Ovary (tissue), 9 donors: ENCODE results near the gene VDR. TPM values are rescaled to one million over a fixed set of nuclear protein-coding genes. Genes with fewer than 3 reads are reported as not detected.

ENCODE experiments used
- DNase-seq, 5 donors: peaks; one replicate each; pipeline ENCODE4 v3.0.0-alpha.2; 2019 to 2020
- H3K27ac ChIP-seq, 2 donors: fragments of 200-600 bp; one replicate each; pipeline versions ENCODE4 v1.5.1 to v1.8.0; 2019 to 2022
- H3K27me3 ChIP-seq: fragments of 200-600 bp; one replicate; pipeline ENCODE4 v1.8.0; 2022
- H3K36me3 ChIP-seq: fragments of 200-600 bp; sonication (generic); one replicate; pipeline ENCODE4 v1.5.1; 2019
- H3K4me1 ChIP-seq: one replicate; pipeline ENCODE4 v1.8.1; 2013; ENCODE audit warnings: mild to moderate bottlenecking, moderate library complexity; ENCODE audit not compliant: insufficient read depth
- H3K4me3 ChIP-seq: fragments of 200-600 bp; sonication (generic); one replicate; pipeline ENCODE4 v1.5.1; 2017
- H3K9me3 ChIP-seq, 2 donors: fragments of 200-600 bp in 1 of 2; sonication (generic) in 1 of 2; one replicate each; pipeline versions ENCODE4 v1.5.1 to v1.8.1; 2013 to 2019; ENCODE audit warnings: mild to moderate bottlenecking in 1 of 2, moderate library complexity in 1 of 2
- EP300 ChIP-seq: sonication (generic); formaldehyde crosslinking; IDR thresholded peaks from one replicate; pipeline ENCODE4 v1.6.1; 2017; ENCODE audit warnings: antibody characterized with exemption
- POLR2A ChIP-seq: fragments of 450-650 bp; IDR thresholded peaks from one replicate; pipeline ENCODE4 v1.6.1; 2017; ENCODE audit warnings: antibody characterized with exemption, mild to moderate bottlenecking, moderate library complexity
- WGBS, 3 donors: extraction: QIAGEN DNeasy Blood & Tissue Kit in 1 of 3; methylation state at CpG; one replicate each; pipeline versions ENCODE4 v1.1.5 to v1.1.7; 2013 to 2017; 5-methylcytosine and 5-hydroxymethylcytosine counted together
- intact Hi-C, 4 donors: fragments of 100-400 bp; cut with DNase I; formaldehyde crosslinking; loops; one replicate each; pipeline versions ENCODE4 v1.11.0 to v1.15.1; 2022 to 2023
- polyA plus RNA-seq, 2 donors: library from polyadenylated mRNA; stranded (reverse); fragments of 200-250 nt in 1 of 2; fragments of 350-450 nt in 1 of 2; fragmentation: Illumina TruSeq in 1 of 2; extraction: RNeasy Lipid Tissue Mini Kit (QIAGEN cat#74804) in 1 of 2; gene quantifications; one replicate each; pipeline ENCODE4 v1.2.3, GENCODE V29; 2013 to 2014
- total RNA-seq, 7 donors: library from RNA; depleted of rRNA in 2 of 7; stranded (reverse); fragments of >200 nt in 2 of 7; fragmentation: NEBNext Ultra II Directional in 3 of 7; extraction: Animal tissue kit (Norgen Biotek cat#: 25700) in 3 of 7; gene quantifications; one replicate each; pipeline versions ENCODE4 v1.1.0 to v1.2.4, GENCODE V29; 2016 to 2023
- TF ChIP-seq, protein P1 (sequence below), 3 donors: fragments of 450-650 bp in 2 of 3; fragments of 200-600 bp in 1 of 3; IDR thresholded peaks; one replicate each; pipeline versions ENCODE4 v1.5.1 to v1.8.0; 2016 to 2022; ENCODE audit warnings: antibody characterized with exemption in 3 of 3, mild to moderate bottlenecking in 1 of 3
- donor health status: DM: no; HTN: no; CAD: no; lungs with moderate emphysema.
- donor health status: DM: no; HTN: no; CAD: no.
- donor health status: Bipolar disorder and iron deficiency.
- donor health status: DM: yes; HTN: yes; CAD: no.
- donor health status: DM: no; HTN: no; CAD: no.
- donor health status: DM: yes; HTN: yes; CAD: no.

Gene VDR
- total and polyA plus RNA-seq, 9 donors: 0.31 to 2.7 (median 1.1) TPM

DNA sequence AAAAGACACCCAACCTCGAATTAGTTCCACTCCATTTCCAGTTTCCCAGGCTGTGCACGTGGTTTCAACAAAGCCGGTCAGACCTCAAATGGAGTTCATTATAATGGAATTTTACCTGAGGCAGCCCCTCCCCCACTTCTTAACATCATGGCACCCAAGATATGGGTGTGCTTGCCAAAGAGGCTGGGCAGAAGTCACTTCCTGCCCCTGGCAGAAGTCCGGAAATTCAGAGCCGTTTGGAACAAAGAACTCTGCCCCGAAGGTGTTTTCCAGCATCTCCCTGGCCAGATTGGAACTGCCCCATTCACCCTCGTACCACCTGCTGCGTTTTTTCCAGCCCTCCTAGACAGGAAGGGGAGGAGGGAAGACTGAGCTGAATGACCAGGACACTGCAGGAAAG is 8.2 kb downstream of the VDR start:
- TF ChIP-seq EP300: no peak
- TF ChIP-seq POLR2A: no peak
- TF ChIP-seq, protein P1, sequence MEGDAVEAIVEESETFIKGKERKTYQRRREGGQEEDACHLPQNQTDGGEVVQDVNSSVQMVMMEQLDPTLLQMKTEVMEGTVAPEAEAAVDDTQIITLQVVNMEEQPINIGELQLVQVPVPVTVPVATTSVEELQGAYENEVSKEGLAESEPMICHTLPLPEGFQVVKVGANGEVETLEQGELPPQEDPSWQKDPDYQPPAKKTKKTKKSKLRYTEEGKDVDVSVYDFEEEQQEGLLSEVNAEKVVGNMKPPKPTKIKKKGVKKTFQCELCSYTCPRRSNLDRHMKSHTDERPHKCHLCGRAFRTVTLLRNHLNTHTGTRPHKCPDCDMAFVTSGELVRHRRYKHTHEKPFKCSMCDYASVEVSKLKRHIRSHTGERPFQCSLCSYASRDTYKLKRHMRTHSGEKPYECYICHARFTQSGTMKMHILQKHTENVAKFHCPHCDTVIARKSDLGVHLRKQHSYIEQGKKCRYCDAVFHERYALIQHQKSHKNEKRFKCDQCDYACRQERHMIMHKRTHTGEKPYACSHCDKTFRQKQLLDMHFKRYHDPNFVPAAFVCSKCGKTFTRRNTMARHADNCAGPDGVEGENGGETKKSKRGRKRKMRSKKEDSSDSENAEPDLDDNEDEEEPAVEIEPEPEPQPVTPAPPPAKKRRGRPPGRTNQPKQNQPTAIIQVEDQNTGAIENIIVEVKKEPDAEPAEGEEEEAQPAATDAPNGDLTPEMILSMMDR (IDR thresholded peaks at IDR 0.05): no peak
- intact Hi-C loops: no loop called here
- Histone ChIP-seq H3K27me3 (no peaks in the 10 kb centered on the region), H3K36me3 (no peaks in the 10 kb centered on the region), H3K4me3 (no peak overlapping the region), H3K27ac (no peak overlapping the region), H3K9me3 (no peaks in the 10 kb centered on the region), H3K4me1 (no peaks in the 10 kb centered on the region)
- DNase-seq: no peak
- WGBS, 3 donors: 43 to 57% (median 54%) methylated on average over 8 of the region's 8 CpGs

DNA sequence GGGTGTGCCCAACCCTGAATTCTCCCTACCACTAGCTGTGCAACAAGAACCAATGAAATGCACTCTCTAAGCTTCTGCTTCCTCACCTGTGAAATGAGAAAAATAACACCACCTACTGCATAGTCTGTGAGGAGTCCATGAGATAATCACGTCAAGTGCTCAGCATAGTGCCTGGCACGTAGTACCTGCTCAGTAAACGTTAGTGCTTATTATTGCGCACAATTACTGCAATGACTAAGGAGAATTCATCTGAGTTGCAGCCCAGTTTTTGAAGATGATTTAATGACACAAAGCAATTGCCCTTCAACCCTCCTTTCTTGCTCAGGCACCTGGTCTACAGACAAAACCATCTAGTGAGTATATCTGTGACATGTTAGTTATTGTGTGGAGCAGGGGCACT is 8.8 kb downstream of the VDR start:
- Histone ChIP-seq H3K9me3 (no peaks in the 10 kb centered on the region), H3K4me1 (no peaks in the 10 kb centered on the region), H3K4me3 (no peak overlapping the region), H3K27ac (no peak overlapping the region), H3K36me3 (no peaks in the 10 kb centered on the region), H3K27me3 (no peaks in the 10 kb centered on the region)
- no peak for DNase-seq
- TF ChIP-seq EP300 (no peak), POLR2A (no peak)
- TF ChIP-seq, protein P1 (IDR thresholded peaks at IDR 0.05): no peak
- 81 to 89% (median 85%) methylated on average over 4 of the region's 4 CpGs for WGBS, 3 donors
- intact Hi-C loops: no loop called here

DNA sequence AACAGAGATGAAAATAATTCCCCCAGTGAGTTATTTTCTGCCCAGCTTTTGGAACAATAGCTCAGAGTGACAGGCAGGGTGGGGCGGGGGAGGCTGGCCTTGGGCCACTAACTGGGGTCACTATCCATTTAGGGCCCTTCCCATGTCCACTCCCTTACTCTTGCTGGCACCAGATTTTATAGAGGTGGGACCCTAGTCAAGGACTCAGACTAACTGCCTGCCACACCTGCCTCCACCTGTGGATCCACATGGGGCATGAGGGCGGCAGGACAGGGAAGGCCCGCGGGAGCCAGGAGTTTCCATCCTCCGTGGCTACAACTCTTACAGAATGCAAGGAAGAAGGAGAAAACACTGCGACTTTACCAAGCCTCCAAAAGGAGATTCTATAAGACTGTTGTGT is 10.1 kb downstream of the VDR start:
- no peak for DNase-seq
- no peak overlapping the region for H3K27ac ChIP-seq
- 74 to 78% (median 76%) methylated on average over 6 of the region's 6 CpGs for WGBS, 3 donors
- H3K4me3 ChIP-seq: no peak overlapping the region
- H3K9me3 ChIP-seq: no peaks in the 10 kb centered on the region
- H3K27me3 ChIP-seq: no peaks in the 10 kb centered on the region
- H3K4me1 ChIP-seq: no peaks in the 10 kb centered on the region
- H3K36me3 ChIP-seq: no peaks in the 10 kb centered on the region
- intact Hi-C loops: no loop called here
- TF ChIP-seq, protein P1 (IDR thresholded peaks at IDR 0.05): no peak
- TF ChIP-seq EP300 (no peak), POLR2A (no peak)

DNA sequence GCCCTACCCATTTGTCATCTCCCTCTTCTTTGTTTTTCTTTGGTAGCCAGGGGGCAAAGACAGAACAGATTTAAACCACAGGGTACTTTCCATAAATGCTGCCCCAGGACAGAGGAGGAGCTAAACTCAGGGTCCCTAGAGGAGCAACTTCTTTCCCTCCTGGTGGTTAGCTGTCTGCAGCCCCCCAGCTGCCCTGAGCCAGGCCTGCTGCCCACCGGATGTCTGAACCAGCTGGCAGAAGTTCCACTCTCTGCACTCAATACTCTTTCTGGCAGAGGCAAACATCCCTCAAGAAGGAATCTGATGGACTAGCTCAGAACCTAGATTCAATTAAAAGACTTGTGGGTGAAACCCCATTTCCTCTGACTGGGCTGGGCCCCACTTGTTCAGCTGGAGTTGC is 10.7 kb downstream of the VDR start:
- intact Hi-C loops: no loop called here
- no peaks in the 10 kb centered on the region for H3K4me1 ChIP-seq
- no peaks in the 10 kb centered on the region for H3K9me3 ChIP-seq
- H3K4me3 ChIP-seq: no peak overlapping the region
- no peaks in the 10 kb centered on the region for H3K36me3 ChIP-seq
- WGBS, 3 donors: 29 to 56% (median 37%) methylated on average over 1 of the region's 1 CpG
- H3K27ac ChIP-seq: no peak overlapping the region
- TF ChIP-seq POLR2A (no peak), EP300 (no peak)
- TF ChIP-seq, protein P1 (IDR thresholded peaks at IDR 0.05): no peak
- no peak for DNase-seq
- H3K27me3 ChIP-seq: no peaks in the 10 kb centered on the region

DNA sequence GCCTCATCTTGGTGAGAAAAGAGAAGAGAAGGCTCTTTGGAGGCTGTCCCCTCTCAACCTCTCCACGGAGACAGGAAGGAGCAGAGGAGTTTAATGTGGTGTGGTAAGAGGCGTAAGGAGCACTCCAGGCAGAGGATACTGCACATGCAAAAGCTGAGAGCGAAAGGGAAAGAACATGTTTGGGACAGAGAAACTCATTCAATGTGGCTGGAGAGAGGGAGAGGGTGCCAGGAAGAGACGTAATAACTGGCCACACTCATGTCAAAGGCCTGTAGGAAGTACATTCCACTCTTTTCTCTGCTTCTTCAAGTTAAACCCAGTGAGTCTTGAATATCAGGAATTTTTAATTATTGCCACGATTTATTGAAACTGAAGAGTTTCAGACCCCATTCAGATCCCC is 12.0 kb downstream of the VDR start:
- H3K9me3 ChIP-seq: no peaks in the 10 kb centered on the region
- no peaks in the 10 kb centered on the region for H3K27me3 ChIP-seq
- TF ChIP-seq, protein P1 (IDR thresholded peaks at IDR 0.05): no peak
- TF ChIP-seq EP300: no peak
- no peak for TF ChIP-seq POLR2A
- H3K36me3 ChIP-seq: no peaks in the 10 kb centered on the region
- no peak for DNase-seq
- H3K4me3 ChIP-seq: no peak overlapping the region
- H3K4me1 ChIP-seq: no peaks in the 10 kb centered on the region
- H3K27ac ChIP-seq: no peak overlapping the region
- intact Hi-C loops: no loop called here
- WGBS, 3 donors: 81 to 90% (median 85%) methylated on average over 5 of the region's 5 CpGs
